HG02884 (cell line): Measurements from ENCODE around the gene AGRN.
"Not testable (repeated sequence)": the region's sequence is repeated elsewhere in the genome, so short reads cannot be mapped to it uniquely, and the experiment has no call there.

Experiments
- ATAC-seq: cut with Tn5 transposase; IDR thresholded peaks from one replicate; pipeline ENCODE4 v1.9.1; 2021; ENCODE audit warnings: mild to moderate bottlenecking, moderate library complexity; ENCODE audit not compliant: unreplicated experiment

Gene AGRN

DNA sequence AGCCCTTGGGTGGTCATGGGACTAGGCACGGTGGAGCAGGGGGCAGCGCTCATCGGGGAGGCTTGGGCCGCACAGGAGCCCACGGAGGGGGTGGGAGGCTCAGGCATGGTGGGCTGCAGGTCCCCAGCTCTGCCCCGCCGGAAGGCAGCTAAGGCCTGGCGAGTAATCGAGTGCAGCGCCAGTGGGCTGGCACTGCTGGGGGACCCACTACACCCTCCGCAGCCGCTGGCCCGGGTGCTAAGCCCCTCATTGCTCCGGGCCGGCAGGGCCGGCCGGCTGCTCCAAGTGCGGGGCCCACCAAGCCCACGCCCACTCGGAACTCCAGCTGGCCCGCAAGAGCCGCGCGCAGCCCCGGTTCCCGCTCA lies 1.6 kb upstream of the AGRN start:
- ATAC-seq, result not testable (repeated sequence)

GRCh38 chr1:1019122-1019999 lies 559 bp upstream of the AGRN start:
- peak; percentile 72 for ATAC-seq

GRCh38 chr1:1020415-1021009 lies 592 bp downstream of the AGRN start:
- no peak for ATAC-seq

DNA sequence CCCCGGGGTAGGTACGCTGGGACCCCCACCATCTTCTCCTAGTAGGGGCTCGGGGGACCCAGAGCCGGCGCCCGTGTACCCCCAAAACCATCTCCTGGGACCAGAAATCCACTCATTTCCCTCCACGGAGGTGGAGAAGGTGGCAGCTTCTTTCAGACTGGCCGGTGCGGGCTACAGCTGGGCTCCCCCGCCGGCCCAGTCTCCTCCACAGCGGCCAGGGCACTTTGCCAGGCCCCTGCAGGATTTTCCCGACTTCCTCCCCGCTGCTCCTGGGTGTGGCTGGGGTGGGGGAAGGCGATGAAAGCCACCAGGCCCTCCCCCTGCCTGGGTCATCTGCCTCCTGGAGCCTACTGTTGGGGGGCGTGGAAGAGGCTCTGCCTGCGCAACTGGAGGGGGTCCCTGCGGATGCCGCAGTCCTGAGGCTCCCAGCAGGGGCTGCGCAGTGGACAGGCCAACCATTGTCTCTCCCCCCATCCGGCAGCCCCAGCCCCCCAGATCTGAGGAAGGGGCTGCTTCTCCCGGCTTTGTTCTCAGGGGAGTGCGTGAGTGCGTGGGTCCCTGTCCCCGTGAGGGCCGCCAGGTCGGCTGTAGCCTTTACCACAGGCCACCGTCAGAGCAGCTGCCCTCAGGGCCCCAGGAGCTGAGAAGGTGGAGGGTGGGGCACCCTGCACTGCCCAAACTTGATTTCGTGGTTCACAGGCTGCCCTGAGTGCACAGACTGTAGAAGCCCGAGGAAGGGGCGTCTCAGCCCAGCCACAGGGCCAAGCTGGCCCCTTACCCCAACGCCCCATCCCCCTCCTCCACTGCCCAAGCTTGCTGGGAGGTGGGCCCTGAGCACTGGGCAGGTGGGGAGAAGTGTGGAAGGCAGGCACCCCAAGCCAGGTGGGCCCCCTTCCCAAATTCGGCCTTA lies 1.3 kb downstream of the AGRN start:
- no peak for ATAC-seq

GRCh38 chr1:1021920-1022259 lies 2.0 kb downstream of the AGRN start:
- ATAC-seq, result no peak

DNA sequence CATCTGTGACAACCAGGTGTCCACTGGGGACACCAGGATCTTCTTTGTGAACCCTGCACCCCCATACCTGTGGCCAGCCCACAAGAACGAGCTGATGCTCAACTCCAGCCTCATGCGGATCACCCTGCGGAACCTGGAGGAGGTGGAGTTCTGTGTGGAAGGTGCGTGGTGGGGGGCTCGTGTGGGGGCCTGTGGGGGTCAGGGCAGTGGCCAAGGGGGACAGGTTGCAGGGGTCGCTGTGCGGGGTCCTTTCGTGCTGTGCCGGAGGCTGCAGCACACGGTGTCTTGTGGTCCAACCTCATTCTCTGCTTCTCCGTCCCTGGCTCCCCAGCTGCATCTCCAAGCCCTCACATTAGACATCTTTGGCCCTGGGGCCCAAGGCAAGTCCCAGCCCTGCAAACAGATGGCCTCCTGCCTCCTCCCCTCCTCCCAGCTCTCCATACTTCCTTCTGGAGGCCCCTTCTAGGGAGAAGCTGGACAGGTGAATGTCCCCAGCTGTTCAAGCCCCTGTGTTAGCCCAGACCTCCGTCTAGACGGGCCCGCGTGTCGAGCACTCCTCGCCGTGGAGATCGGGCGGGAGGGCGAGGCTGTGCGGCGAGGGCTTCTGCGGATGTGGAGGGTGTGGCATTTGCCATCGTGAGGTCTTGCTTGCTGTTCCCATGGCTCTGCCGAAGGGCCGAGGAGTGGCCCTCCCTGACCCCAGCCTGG lies 2.5 kb downstream of the AGRN start:
- no peak for ATAC-seq

GRCh38 chr1:1023700-1024099 lies 3.8 kb downstream of the AGRN start:
- no peak for ATAC-seq

GRCh38 chr1:1024149-1024770 lies 4.3 kb downstream of the AGRN start:
- no peak for ATAC-seq

GRCh38 chr1:1024771-1025699 lies 5.1 kb downstream of the AGRN start:
- ATAC-seq, result no peak

DNA sequence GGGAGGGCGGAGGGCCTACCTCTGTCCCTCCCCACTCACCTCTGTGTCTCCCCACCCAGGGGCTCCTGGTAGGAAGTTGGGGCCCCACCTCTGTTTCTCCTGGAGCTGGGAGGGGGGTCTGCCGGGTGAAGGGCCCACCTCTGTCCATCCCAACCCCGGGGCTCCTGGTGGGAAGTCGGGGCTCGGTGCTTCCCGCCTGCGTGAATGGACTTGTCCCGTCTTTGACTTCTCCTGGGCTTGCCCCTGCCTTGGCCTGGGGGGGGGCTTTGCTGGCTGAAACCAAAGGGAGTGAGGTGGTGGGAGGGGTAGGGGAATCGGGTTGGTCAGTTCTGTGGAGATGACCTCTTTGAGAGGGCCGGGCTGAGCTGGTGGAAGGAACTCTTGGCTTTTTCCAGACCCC lies 5.8 kb downstream of the AGRN start:
- no peak for ATAC-seq

- ATAC-seq, result no peak
These were observed 6.9 kb downstream of the AGRN start for GRCh38 chr1:1026599-1027413.

DNA sequence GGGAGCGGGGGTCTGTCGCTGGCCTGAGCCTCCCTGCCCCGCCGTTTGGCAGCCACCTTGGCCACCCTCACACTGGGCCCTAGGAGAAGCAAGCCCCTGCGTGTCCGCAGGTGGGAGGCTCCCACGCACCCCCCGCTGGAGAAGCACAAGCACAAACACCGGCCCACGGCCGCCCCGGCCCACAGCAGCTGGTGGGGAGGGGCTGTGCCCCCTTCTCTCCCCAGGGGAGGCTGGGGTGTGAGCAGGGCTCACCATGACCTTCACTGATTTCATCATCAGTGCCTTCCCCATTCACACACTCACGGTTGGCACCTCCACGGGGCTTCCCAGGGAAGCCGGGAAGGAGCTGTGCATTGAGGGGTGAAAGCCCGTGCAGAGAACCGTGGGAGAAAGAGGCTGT lies 7.9 kb downstream of the AGRN start:
- no peak for ATAC-seq

- not testable (repeated sequence) for ATAC-seq
These were observed 11.1 kb downstream of the AGRN start for GRCh38 chr1:1030867-1031658.

DNA sequence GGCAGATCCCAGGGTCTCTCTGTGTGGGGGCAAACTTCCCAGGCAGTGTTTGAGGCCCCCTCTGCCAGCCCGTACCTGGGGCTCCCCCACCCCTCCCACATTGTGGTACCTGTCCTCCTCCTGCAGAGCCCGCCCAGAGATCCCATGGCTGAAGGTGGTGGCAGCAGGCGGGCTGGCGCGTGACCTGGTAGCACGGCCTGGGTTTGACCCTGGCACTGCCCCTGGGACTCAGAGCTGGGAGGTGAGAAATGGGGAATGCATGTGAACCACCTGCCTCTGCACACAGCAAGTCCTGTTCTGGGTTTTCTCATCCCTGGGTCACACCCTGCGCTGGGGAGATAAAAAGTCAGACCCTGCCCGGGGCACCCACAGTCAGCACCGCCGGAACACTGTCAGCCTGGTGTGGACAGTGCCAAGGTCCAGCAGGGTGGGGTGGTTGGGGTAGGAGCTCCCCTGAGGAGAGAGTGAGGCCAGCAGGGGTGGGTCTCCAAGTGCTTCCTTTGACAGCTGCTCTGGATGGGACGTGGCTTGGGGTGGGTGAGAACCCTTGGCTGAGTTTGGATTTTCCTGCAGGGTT lies 11.8 kb downstream of the AGRN start:
- no peak for ATAC-seq

DNA sequence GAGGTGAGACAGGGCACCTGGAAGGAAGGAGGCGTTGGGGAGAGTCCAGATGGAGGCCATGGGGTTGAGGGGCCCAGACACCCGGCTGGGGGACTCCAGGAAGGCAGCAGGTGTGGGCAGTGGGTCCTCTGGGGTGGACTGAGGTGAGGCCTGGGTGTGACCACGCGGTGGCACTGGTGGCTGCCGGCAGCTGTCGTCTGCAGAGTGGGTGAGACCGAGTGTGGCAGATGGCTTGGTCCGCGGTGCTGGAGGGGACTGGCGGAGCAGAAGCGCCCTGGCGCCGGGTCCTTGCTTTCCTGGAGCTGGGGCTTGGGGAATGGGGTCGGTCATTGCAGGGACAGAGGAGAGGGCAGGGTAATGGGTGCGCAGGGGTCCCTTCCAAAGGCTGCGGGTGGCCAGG lies 12.5 kb downstream of the AGRN start:
- ATAC-seq, result no peak

- peak; percentile 82 for ATAC-seq
These were observed 13.2 kb downstream of the AGRN start for GRCh38 chr1:1033009-1033587.
